A673 (cell line): ENCODE data around the gene IFNW1. TPM values are rescaled to one million over a fixed set of nuclear protein-coding genes. Genes with fewer than 3 reads are reported as not detected.
"Not testable (repeated sequence)": the region's sequence is repeated elsewhere in the genome, so short reads cannot be mapped to it uniquely, and the experiment has no call there.

Experiments used
- BruUV-seq: library from RNA; stranded (reverse); fragments of 400-500 nt; replicated peaks from 2 replicates; lab custom pipeline; 2021; lab: Mats Ljungman, UMichigan
- CTCF ChIA-PET: fragments of 300-600 bp; sonication (Branson Sonifier 250); formaldehyde crosslinking; loops from one replicate; lab custom pipeline; 2022; ENCODE audit warnings: antibody characterized with exemption; lab: Charles Lee
- POLR2A ChIA-PET: fragments of 300-600 bp; sonication (Branson Sonifier 250); formaldehyde crosslinking; loops from one replicate; lab custom pipeline; 2022; ENCODE audit warnings: antibody characterized with exemption; ENCODE audit not compliant: low non-redundant PET; lab: Charles Lee
- DNase-seq: peaks from one replicate; pipeline ENCODE4 v3.0.0-alpha.2; 2015; ENCODE audit warnings: low spot score
- H3K27ac ChIP-seq: fragments of 200-600 bp; sonication (generic); 2 replicates; pipeline ENCODE4 v1.5.1; 2016; ENCODE audit warnings: mixed run types, low read depth, mild to moderate bottlenecking, mixed read lengths, antibody characterized with exemption, low read length; ENCODE audit not compliant: poor library complexity, severe bottlenecking
- H3K27me3 ChIP-seq: fragments of 200-600 bp; sonication (generic); replicated peaks from 2 replicates; pipeline ENCODE4 v1.6.1; 2017; ENCODE audit warnings: mixed run types, low read depth, mild to moderate bottlenecking, mixed read lengths, antibody characterized with exemption, low read length; ENCODE audit not compliant: insufficient read depth, poor library complexity
- H3K36me3 ChIP-seq: fragments of 200-600 bp; sonication (generic); 2 replicates; pipeline ENCODE4 v1.6.1; 2016; ENCODE audit warnings: mixed run types, mild to moderate bottlenecking, mixed read lengths, antibody characterized with exemption, low read length; ENCODE audit not compliant: insufficient read depth, poor library complexity, severe bottlenecking
- H3K4me1 ChIP-seq: fragments of 200-600 bp; sonication (generic); 2 replicates; pipeline ENCODE4 v1.6.1; 2017; ENCODE audit warnings: mixed run types, mild to moderate bottlenecking, mixed read lengths, antibody characterized with exemption, low read length; ENCODE audit not compliant: insufficient read depth, poor library complexity, severe bottlenecking
- H3K4me3 ChIP-seq: fragments of 200-600 bp; sonication (generic); 2 replicates; pipeline ENCODE4 v1.5.1; 2016; ENCODE audit warnings: low read depth, mixed run types, mild to moderate bottlenecking, mixed read lengths, low read length; ENCODE audit not compliant: poor library complexity, severe bottlenecking
- H3K9me3 ChIP-seq: fragments of 200-600 bp; sonication (generic); 2 replicates; pipeline ENCODE4 v1.6.1; 2016; ENCODE audit warnings: mixed run types, low read depth, mild to moderate bottlenecking, mixed read lengths, antibody characterized with exemption, low read length; ENCODE audit not compliant: poor library complexity, severe bottlenecking
- EZH2 ChIP-seq: fragments of 200-600 bp; sonication (generic); IDR thresholded peaks from 2 replicates; pipeline ENCODE4 v1.6.1; 2017; ENCODE audit warnings: borderline replicate concordance, low read depth, mild to moderate bottlenecking, mixed read lengths, antibody characterized with exemption, low read length; ENCODE audit not compliant: poor library complexity, severe bottlenecking
- intact Hi-C: fragments of 100-400 bp; cut with micrococcal nuclease; formaldehyde crosslinking; loops from one replicate; pipeline ENCODE4 v1.10.0; 2022; ENCODE audit not compliant: unreplicated experiment
- total RNA-seq: library from RNA; stranded (reverse); gene quantifications from 2 replicates; pipeline ENCODE4 v1.2.3, GENCODE V29; 2021
- TF ChIP-seq, protein P1 (sequence below): fragments of 300-800, 200-600 bp; sonication (generic); conservative IDR thresholded peaks from 2 replicates; pipeline ENCODE4 v1.5.1; 2017; ENCODE audit warnings: low read depth, mild to moderate bottlenecking, antibody characterized with exemption, low read length, moderate library complexity, mixed read lengths

IFNW1 gene
- total RNA-seq, 1 experiment from 2014 or later: not detected

DNA sequence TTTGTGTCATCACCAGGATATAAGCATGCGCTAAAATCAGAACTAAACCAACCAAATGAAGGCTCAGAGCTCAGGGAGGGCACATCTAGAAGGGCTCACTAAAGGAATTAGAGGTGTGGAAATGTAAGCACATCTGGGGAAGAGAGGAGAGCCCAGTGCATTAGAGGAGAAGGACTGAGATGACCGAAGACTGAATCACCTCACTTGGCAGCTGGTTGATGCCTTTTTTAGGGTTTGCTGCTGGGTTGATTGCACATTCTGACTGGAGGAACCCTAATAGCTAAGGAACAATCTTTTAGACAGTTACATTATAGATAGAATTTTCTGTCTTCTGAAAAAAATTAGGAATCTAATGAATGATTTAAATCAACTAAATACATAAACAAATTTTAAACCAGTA is 33.0 kb upstream of the IFNW1 start:
- H3K4me1 ChIP-seq: no peaks in the 10 kb centered on the region
- no peaks in the 10 kb centered on the region for H3K9me3 ChIP-seq
- no TSS peak for BruUV-seq
- H3K36me3 ChIP-seq: no peaks in the 10 kb centered on the region
- ChIA-PET POLR2A (no interaction called here), CTCF (no interaction called here)
- no peak overlapping the region for H3K27ac ChIP-seq
- no peak overlapping the region for H3K4me3 ChIP-seq
- H3K27me3 ChIP-seq: no peaks in the 10 kb centered on the region
- DNase-seq: no peak
- intact Hi-C loops: no loop called here
- TF ChIP-seq, protein P1, sequence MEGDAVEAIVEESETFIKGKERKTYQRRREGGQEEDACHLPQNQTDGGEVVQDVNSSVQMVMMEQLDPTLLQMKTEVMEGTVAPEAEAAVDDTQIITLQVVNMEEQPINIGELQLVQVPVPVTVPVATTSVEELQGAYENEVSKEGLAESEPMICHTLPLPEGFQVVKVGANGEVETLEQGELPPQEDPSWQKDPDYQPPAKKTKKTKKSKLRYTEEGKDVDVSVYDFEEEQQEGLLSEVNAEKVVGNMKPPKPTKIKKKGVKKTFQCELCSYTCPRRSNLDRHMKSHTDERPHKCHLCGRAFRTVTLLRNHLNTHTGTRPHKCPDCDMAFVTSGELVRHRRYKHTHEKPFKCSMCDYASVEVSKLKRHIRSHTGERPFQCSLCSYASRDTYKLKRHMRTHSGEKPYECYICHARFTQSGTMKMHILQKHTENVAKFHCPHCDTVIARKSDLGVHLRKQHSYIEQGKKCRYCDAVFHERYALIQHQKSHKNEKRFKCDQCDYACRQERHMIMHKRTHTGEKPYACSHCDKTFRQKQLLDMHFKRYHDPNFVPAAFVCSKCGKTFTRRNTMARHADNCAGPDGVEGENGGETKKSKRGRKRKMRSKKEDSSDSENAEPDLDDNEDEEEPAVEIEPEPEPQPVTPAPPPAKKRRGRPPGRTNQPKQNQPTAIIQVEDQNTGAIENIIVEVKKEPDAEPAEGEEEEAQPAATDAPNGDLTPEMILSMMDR: no peak
- no peak for TF ChIP-seq EZH2

DNA sequence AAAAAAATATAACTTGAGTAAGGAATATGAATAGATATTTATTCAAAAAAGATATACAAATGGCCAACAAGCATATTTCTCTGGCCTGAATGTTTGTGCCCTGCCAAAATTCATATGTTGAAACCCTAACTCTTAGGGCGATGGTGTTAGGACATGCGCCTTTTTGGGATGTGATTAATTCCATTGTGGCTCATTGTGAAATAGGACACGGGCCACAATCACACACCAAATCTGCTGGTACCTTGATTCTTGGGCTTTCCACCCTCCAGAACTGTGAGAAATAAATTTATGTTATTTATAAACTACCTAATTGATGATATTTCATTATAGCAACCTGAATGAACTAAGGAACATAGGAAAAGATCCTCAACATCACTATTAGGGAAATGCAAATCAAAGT is 30.5 kb upstream of the IFNW1 start:
- no TSS peak for BruUV-seq
- Histone ChIP-seq H3K36me3 (no peaks in the 10 kb centered on the region), H3K9me3 (no peaks in the 10 kb centered on the region), H3K4me1 (no peaks in the 10 kb centered on the region), H3K27me3 (no peaks in the 10 kb centered on the region), H3K27ac (no peak overlapping the region), H3K4me3 (no peak overlapping the region)
- DNase-seq: no peak
- intact Hi-C loops: no loop called here
- CTCF ChIA-PET: no interaction called here
- POLR2A ChIA-PET: no interaction called here
- no peak for TF ChIP-seq EZH2
- TF ChIP-seq, protein P1: no peak

- Histone ChIP-seq H3K27ac (no peak overlapping the region), H3K9me3 (no peaks in the 10 kb centered on the region), H3K4me3 (no peak overlapping the region), H3K27me3 (no peaks in the 10 kb centered on the region), H3K36me3 (no peaks in the 10 kb centered on the region), H3K4me1 (no peaks in the 10 kb centered on the region)
- DNase-seq: no peak
- CTCF ChIA-PET: no interaction called here
- POLR2A ChIA-PET: no interaction called here
- TF ChIP-seq EZH2: no peak
- TF ChIP-seq, protein P1: no peak
- no TSS peak for BruUV-seq
- intact Hi-C loops: no loop called here
Measured at GRCh38 chr9:21171351-21171750, 29.7 kb upstream of the IFNW1 start.

GRCh38 chr9:21166560-21166959 is 24.9 kb upstream of the IFNW1 start, which contains the start of gene IFNA21:
TSS of gene IFNA21 (minus strand) at chr9:21166660. CDS start at chr9:21166612, 48 bp downstream.
- H3K27me3 ChIP-seq, H3K4me1 ChIP-seq, H3K36me3 ChIP-seq, DNase-seq, POLR2A ChIA-PET, H3K9me3 ChIP-seq, H3K4me3 ChIP-seq, intact Hi-C loops, BruUV-seq, CTCF ChIA-PET, H3K27ac ChIP-seq: not testable (repeated sequence)
